HCT116 (cell line): Measurements from ENCODE around the gene PARP8. TPM values are rescaled to one million over a fixed set of nuclear protein-coding genes. Genes with fewer than 3 reads are reported as not detected.

Experiments
- ATAC-seq: fragments of 200-7000 bp; cut with Tn5 transposase; 2 replicates; pipeline ENCODE4 v1.9.1; 2020; ENCODE audit warnings: mild to moderate bottlenecking, moderate library complexity
- BruUV-seq: library from RNA; stranded (reverse); fragments of 400-500 nt; replicated peaks from 2 replicates; lab custom pipeline; 2021; lab: Mats Ljungman, UMichigan
- CTCF ChIA-PET: fragments of 300-600 bp; sonication (Branson Sonifier 250); formaldehyde crosslinking; loops from one replicate; lab custom pipeline; 2021; ENCODE audit warnings: antibody characterized with exemption; lab: Charles Lee
- POLR2A ChIA-PET: fragments of 300-600, 350-600 bp; sonication (Branson Sonifier 250); formaldehyde crosslinking; loops from one replicate; lab custom pipeline; 2021; ENCODE audit warnings: antibody characterized with exemption; lab: Charles Lee
- RAD21 ChIA-PET, 2 experiments: fragments of 300-600 bp; sonication (Branson Sonifier 250); formaldehyde crosslinking; loops; one replicate each; lab custom pipeline; 2023; ENCODE audit warnings: low total read pairs in 2 of 2; ENCODE audit not compliant: uncharacterized antibody in 2 of 2, unreplicated experiment in 2 of 2, low non-redundant PET in 1 of 2; lab: Charles Lee
- DNase-seq: peaks from one replicate; pipeline ENCODE4 v3.0.0-alpha.2; 2010; ENCODE audit warnings: low read depth, low spot score
- H2AFZ ChIP-seq: fragments of 200-600 bp; shearing (Covaris generic), sonication (generic); 2 replicates; pipeline ENCODE4 v1.6.1; 2017; ENCODE audit warnings: low read depth, mixed run types, mixed read lengths, antibody characterized with exemption, low read length; ENCODE audit not compliant: poor library complexity, severe bottlenecking
- H3K27ac ChIP-seq: 2 replicates; pipeline ENCODE4 v1.5.1; 2012; ENCODE audit warnings: low read depth, low read length
- H3K27me3 ChIP-seq: fragments of 200-600 bp; sonication (generic); 2 replicates; pipeline ENCODE4 v1.6.1; 2016; ENCODE audit warnings: mixed run types, low read length, mixed read lengths; ENCODE audit not compliant: insufficient read depth
- H3K36me3 ChIP-seq, 2 experiments: fragments of 200-500 bp in 1 of 2; fragments of 200-600 bp in 1 of 2; sonication (Bioruptor generic) in 1 of 2; sonication (generic) in 1 of 2; 2 replicates each; pipeline versions ENCODE4 v1.5.1 to v1.6.1; 2014 to 2016; ENCODE audit warnings: low read length in 2 of 2, inconsistent platforms in 1 of 2, mixed read lengths in 1 of 2, mixed run types in 1 of 2; ENCODE audit not compliant: insufficient read depth in 2 of 2, control insufficient read depth in 1 of 2
- H3K4me1 ChIP-seq, 2 experiments: fragments of 200-600 bp in 1 of 2; sonication (generic) in 1 of 2; 2 replicates each; pipeline versions ENCODE4 v1.5.1 to v1.6.1; 2012 to 2017; ENCODE audit warnings: low read length in 2 of 2, inconsistent platforms in 1 of 2, mild to moderate bottlenecking in 1 of 2, mixed read lengths in 1 of 2, mixed run types in 1 of 2, moderate library complexity in 1 of 2; ENCODE audit not compliant: insufficient read depth in 2 of 2, control insufficient read depth in 1 of 2
- H3K4me2 ChIP-seq: fragments of 200-600 bp; sonication (generic); 2 replicates; pipeline ENCODE4 v1.6.1; 2017; ENCODE audit warnings: mixed run types, low read length, mixed read lengths
- H3K4me3 ChIP-seq, 2 experiments: fragments of 200-600 bp in 1 of 2; sonication (generic) in 1 of 2; replicated peaks in 1 of 2; 2 replicates each; pipeline ENCODE4 v1.5.1; 2011 to 2016; ENCODE audit warnings: low read length in 2 of 2, control low read depth in 1 of 2, low read depth in 1 of 2, mild to moderate bottlenecking in 1 of 2, mixed read lengths in 1 of 2, mixed run types in 1 of 2
- H3K79me2 ChIP-seq: fragments of 200-600 bp; sonication (generic); 2 replicates; pipeline ENCODE4 v1.6.1; 2017; ENCODE audit warnings: mild to moderate bottlenecking, mixed run types, low read length, moderate library complexity, mixed read lengths; ENCODE audit not compliant: insufficient read depth
- H3K9ac ChIP-seq: fragments of 200-600 bp; sonication (generic); 2 replicates; pipeline ENCODE4 v1.6.1; 2016; ENCODE audit warnings: low read length, mixed read lengths
- H3K9me2 ChIP-seq: fragments of 200-600 bp; sonication (generic), shearing (Covaris generic); 2 replicates; pipeline ENCODE4 v1.6.1; 2017; ENCODE audit warnings: mixed run types, mild to moderate bottlenecking, moderate library complexity; ENCODE audit not compliant: insufficient read depth
- H3K9me3 ChIP-seq, 2 experiments: fragments of 200-500 bp in 1 of 2; fragments of 200-600 bp in 1 of 2; sonication (Bioruptor generic) in 1 of 2; sonication (generic) in 1 of 2; 2 replicates each; pipeline ENCODE4 v1.6.1; 2014 to 2017; ENCODE audit warnings: low read length in 2 of 2, mixed read lengths in 2 of 2, inconsistent platforms in 1 of 2, low read depth in 1 of 2, mild to moderate bottlenecking in 1 of 2, mixed run types in 1 of 2, moderate library complexity in 1 of 2; ENCODE audit not compliant: control insufficient read depth in 1 of 2, insufficient read depth in 1 of 2
- H4K20me1 ChIP-seq: fragments of 200-600 bp; sonication (generic), shearing (Covaris generic); 2 replicates; pipeline ENCODE4 v1.6.1; 2017; ENCODE audit warnings: mixed run types, mild to moderate bottlenecking, moderate library complexity; ENCODE audit not compliant: insufficient read depth
- EGR1 ChIP-seq: IDR thresholded peaks from 2 replicates; pipeline ENCODE4 v1.6.1; 2012; ENCODE audit warnings: low read depth
- ELF1 ChIP-seq: IDR thresholded peaks from 2 replicates; pipeline ENCODE4 v1.6.1; 2012; ENCODE audit warnings: low read depth, borderline replicate concordance
- EZH2phosphoT487 ChIP-seq: fragments of 200-600 bp; IDR thresholded peaks from 2 replicates; pipeline ENCODE4 v1.6.1; 2018; ENCODE audit warnings: antibody characterized with exemption, borderline replicate concordance
- JUND ChIP-seq: IDR thresholded peaks from 2 replicates; pipeline ENCODE4 v1.6.1; 2012
- MAX ChIP-seq: IDR thresholded peaks from 2 replicates; pipeline ENCODE4 v1.6.1; 2012
- RAD21 ChIP-seq: IDR thresholded peaks from 2 replicates; pipeline ENCODE4 v1.6.1; 2012; ENCODE audit warnings: low read depth, mild to moderate bottlenecking
- SIN3A ChIP-seq: IDR thresholded peaks from 2 replicates; pipeline ENCODE4 v1.6.1; 2012; ENCODE audit warnings: low read depth
- SP1 ChIP-seq: IDR thresholded peaks from 2 replicates; pipeline ENCODE4 v1.6.1; 2012; ENCODE audit warnings: low read depth
- TCF7L2 ChIP-seq: IDR thresholded peaks from 2 replicates; pipeline ENCODE4 v1.7.0; 2011; ENCODE audit warnings: borderline replicate concordance, inconsistent platforms; ENCODE audit not compliant: insufficient read depth, insufficient read length; ENCODE audit errors: extremely low read depth
- ZBTB33 ChIP-seq: IDR thresholded peaks from 2 replicates; pipeline ENCODE4 v1.6.1; 2011; ENCODE audit warnings: mild to moderate bottlenecking, low read length, moderate library complexity; ENCODE audit not compliant: insufficient replicate concordance; ENCODE audit errors: extremely low read depth
- ZFX ChIP-seq: fragments of 450-650 bp; IDR thresholded peaks from 2 replicates; pipeline ENCODE4 v1.6.1; 2017
- intact Hi-C: fragments of 100-400 bp; cut with micrococcal nuclease; formaldehyde crosslinking; loops from 2 replicates; pipeline ENCODE4 v1.10.0; 2022
- total RNA-seq: library from RNA; stranded (reverse); gene quantifications from one replicate; pipeline ENCODE4 v1.2.1, GENCODE V29; 2021; ENCODE audit not compliant: unreplicated experiment
- TF ChIP-seq, protein P1 (sequence below), 3 experiments: fragments of 200-600 bp in 1 of 3; sonication (generic) in 1 of 3; IDR thresholded peaks in 2 of 3; conservative IDR thresholded peaks in 1 of 3; 2 replicates each; pipeline ENCODE4 v1.5.1; 2012 to 2017; ENCODE audit warnings: low read depth in 2 of 3, low read length in 2 of 3, antibody characterized with exemption in 1 of 3, borderline replicate concordance in 1 of 3, control low read depth in 1 of 3, mild to moderate bottlenecking in 1 of 3, mixed read lengths in 1 of 3, mixed run types in 1 of 3, moderate library complexity in 1 of 3; ENCODE audit not compliant: insufficient read depth in 1 of 3
- TF ChIP-seq, protein P2 (sequence below): IDR thresholded peaks from 2 replicates; pipeline ENCODE4 v1.6.1; 2012

The PARP8 gene
- total RNA-seq, 1 experiment from 2014 or later = 19.0 TPM

DNA sequence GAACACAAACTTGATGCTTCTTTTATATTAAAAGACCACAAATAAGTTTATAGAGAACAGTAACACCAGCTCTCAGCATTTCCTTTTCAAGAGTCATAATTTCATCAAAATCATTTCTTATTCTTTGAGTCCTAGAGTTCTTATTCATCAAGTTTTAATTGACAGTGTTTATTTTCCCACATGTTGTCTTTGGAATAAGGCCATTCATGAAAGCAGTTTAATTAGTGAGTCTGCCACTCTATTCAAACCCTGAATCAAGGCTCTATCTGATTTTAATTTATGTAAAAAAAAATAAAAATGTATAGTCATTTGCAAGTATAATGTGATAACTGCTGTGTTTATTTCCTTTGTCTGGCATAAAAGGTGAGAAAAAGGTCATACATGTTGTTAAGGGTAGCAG is 176.7 kb downstream of the PARP8 start:
- no peaks in the 10 kb centered on the region for H3K79me2 ChIP-seq
- TF ChIP-seq ZFX (no peak), TCF7L2 (no peak), SP1 (no peak), JUND (no peak), MAX (no peak), RAD21 (no peak), ZBTB33 (no peak), SIN3A (no peak), EGR1 (no peak), ELF1 (no peak), EZH2phosphoT487 (no peak)
- TF ChIP-seq, protein P1, sequence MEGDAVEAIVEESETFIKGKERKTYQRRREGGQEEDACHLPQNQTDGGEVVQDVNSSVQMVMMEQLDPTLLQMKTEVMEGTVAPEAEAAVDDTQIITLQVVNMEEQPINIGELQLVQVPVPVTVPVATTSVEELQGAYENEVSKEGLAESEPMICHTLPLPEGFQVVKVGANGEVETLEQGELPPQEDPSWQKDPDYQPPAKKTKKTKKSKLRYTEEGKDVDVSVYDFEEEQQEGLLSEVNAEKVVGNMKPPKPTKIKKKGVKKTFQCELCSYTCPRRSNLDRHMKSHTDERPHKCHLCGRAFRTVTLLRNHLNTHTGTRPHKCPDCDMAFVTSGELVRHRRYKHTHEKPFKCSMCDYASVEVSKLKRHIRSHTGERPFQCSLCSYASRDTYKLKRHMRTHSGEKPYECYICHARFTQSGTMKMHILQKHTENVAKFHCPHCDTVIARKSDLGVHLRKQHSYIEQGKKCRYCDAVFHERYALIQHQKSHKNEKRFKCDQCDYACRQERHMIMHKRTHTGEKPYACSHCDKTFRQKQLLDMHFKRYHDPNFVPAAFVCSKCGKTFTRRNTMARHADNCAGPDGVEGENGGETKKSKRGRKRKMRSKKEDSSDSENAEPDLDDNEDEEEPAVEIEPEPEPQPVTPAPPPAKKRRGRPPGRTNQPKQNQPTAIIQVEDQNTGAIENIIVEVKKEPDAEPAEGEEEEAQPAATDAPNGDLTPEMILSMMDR (IDR thresholded peaks at IDR 0.05 in 2 of 3, conservative IDR thresholded peaks at IDR 0.05 in 1 of 3; ENCODE audit: borderline replicate concordance in 1 of 3, insufficient read depth in 1 of 3, low read depth in 2 of 3, low read length in 2 of 3) = no peak
- TF ChIP-seq, protein P2, sequence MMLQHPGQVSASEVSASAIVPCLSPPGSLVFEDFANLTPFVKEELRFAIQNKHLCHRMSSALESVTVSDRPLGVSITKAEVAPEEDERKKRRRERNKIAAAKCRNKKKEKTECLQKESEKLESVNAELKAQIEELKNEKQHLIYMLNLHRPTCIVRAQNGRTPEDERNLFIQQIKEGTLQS = no peak
- H3K27ac ChIP-seq = no peak overlapping the region
- H3K36me3 ChIP-seq = no peaks in the 10 kb centered on the region; a peak in 1 of 4 replicates
- no peak overlapping the region for H3K4me3 ChIP-seq
- H4K20me1 ChIP-seq = no peaks in the 10 kb centered on the region
- H3K9me2 ChIP-seq = no peaks in the 10 kb centered on the region
- DNase-seq (no peak), ATAC-seq (no peak)
- RAD21 ChIA-PET = no interaction called here
- H3K27me3 ChIP-seq = no peaks in the 10 kb centered on the region
- no peaks in the 10 kb centered on the region for H3K9me3 ChIP-seq
- no peaks in the 10 kb centered on the region for H3K4me1 ChIP-seq
- no peak overlapping the region for H3K4me2 ChIP-seq
- no TSS peak for BruUV-seq
- CTCF ChIA-PET = no interaction called here
- POLR2A ChIA-PET = no interaction called here
- intact Hi-C loops = no loop called here
- H3K9ac ChIP-seq = no peak overlapping the region
- no peak overlapping the region for H2AFZ ChIP-seq
